ENCODE measurements around the gene M1AP. TPM values are rescaled to one million over a fixed set of nuclear protein-coding genes. Genes with fewer than 3 reads are reported as not detected.

The M1AP gene
- polyA plus RNA-seq, 1 donor from 2014 or later = not detected

DNA sequence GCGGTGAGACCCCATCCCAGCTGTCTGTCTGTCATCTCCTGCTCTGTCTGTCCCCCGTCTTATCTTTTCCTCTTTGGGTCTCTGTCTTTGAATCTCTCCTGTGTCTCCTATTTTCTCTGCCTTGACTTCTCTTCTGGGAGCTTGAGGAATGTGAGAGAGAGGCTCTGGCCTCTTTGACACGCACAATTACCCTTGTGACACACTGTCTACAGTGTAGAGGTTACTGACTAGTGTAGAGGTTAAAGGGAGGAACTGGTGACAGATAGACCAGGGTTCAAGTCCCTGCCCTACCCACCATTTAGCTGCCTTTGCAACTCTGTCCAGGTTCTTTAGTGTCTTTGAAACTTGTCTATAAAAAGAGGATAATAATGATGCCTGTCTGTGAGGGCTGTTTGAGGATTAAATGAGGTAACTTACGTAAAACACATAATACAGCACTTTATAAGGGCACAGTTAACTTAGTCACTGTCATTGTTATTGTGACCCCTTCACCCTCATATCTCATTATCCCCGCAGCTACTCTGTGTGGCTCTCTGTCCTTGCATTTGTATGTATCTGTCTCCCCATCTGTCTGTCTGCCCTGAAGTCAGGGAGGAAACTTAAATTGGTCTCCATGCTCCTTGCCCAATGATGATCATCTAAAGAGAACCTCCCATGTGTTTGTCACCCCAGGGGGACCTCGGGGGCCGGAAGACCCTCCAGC lies 25.8 kb upstream of the M1AP start:
- Mint-ChIP-seq H3K27me3 (no peaks in the 10 kb centered on the region), H3K4me3 (no peak overlapping the region), H3K4me1 (peaks cover 0 to 1% (median 0%) of the 10 kb centered on the region in 3 donors), H3K9me3 (no peaks in the 10 kb centered on the region), H3K36me3 (peaks cover 16% of the 10 kb centered on the region), H3K27ac (no peak overlapping the region)

DNA sequence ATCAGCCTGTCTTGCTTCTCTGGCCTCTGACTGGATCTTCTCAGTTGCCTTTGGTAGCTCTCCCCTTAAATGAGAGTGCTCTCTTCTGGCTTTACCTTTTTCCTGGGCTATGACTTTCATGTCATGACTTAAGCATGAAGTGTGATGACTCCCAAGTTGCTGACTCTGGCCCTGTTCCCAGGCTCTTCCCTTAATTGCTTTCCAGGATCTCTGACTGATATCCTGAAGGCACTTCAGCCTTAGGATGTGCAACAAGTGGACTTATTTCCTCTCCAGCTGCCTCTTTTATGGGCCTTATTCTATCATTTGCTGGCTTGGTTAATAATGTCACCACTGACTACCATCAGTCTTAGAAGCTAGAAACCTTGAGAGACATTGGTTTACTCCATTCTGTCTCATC lies 23.3 kb upstream of the M1AP start:
- peaks cover 0 to 1% (median 0%) of the 10 kb centered on the region in 3 donors for H3K4me1 Mint-ChIP-seq
- H3K4me3 Mint-ChIP-seq = no peak overlapping the region
- H3K9me3 Mint-ChIP-seq = no peaks in the 10 kb centered on the region
- no peaks in the 10 kb centered on the region for H3K27me3 Mint-ChIP-seq
- peaks cover 15% of the 10 kb centered on the region for H3K36me3 Mint-ChIP-seq
- no peak overlapping the region for H3K27ac Mint-ChIP-seq

DNA sequence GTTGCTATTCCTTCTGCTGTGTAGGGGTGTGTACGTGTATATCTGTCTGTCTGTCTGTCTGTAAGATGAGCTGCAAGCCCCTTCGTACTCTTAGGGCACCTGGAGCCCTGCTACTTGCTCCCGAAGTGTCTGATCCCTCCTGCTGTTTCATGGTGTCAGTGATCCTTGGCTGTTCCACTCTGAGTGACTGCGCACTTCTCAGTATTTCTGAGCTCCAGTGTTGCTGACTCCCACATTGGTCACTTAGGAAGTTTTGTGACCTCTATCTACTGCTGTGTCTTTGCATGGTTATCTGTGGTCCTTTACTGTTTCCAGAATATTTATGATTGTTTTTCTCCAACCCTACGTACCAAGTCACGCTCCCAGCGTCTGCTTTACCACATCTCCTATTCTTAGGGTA lies 22.1 kb upstream of the M1AP start:
- no peaks in the 10 kb centered on the region for H3K9me3 Mint-ChIP-seq
- peaks cover 16% of the 10 kb centered on the region for H3K36me3 Mint-ChIP-seq
- H3K27ac Mint-ChIP-seq = no peak overlapping the region
- H3K27me3 Mint-ChIP-seq = no peaks in the 10 kb centered on the region
- H3K4me3 Mint-ChIP-seq = no peak overlapping the region
- no peaks in the 10 kb centered on the region for H3K4me1 Mint-ChIP-seq

DNA sequence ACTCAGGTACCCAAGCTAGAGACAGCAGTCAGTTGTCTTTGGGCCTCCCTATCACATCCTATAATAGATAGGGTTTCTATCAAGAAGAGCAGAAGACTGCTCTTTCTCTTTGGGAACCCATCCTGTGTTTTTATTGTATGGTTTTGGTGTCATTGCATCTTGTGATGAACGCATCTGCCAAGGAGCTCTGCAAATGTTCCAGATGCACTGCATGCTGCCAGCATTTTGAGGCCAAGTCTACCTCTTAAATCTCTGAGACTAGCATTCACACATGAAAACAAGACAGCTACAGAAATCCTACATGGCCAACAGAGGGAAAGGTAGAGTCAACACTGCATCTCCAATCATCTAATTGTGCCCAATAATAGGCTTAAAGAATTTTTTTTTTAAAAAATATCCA lies 20.0 kb upstream of the M1AP start:
- no peak overlapping the region for H3K27ac Mint-ChIP-seq
- peaks cover 12% of the 10 kb centered on the region for H3K36me3 Mint-ChIP-seq
- H3K4me3 Mint-ChIP-seq = no peak overlapping the region
- no peaks in the 10 kb centered on the region for H3K4me1 Mint-ChIP-seq
- no peaks in the 10 kb centered on the region for H3K27me3 Mint-ChIP-seq
- no peaks in the 10 kb centered on the region for H3K9me3 Mint-ChIP-seq

DNA sequence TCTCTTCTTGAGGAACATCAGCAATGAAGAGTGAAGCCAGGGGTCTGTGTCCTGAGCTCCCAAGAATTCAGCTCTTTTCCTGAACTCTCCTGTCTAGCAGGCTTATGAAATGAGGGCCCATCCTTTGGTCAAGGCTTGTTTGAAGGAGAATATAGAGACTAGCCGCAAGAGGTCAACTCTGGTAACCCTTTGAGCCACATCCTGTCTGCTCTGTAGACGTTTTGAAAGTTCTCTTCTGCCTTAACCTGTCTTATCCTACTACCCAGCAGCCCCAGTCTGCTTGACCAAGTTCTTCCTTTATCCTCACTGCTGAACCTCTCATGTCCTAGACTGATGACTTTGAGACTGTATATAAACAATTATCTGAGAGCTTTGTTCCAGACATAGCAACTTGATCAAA lies 11.3 kb upstream of the M1AP start:
- H3K36me3 Mint-ChIP-seq = peaks cover 11% of the 10 kb centered on the region
- H3K27me3 Mint-ChIP-seq = no peaks in the 10 kb centered on the region
- peaks cover 5 to 11% (median 10%) of the 10 kb centered on the region in 3 donors for H3K4me1 Mint-ChIP-seq
- no peaks in the 10 kb centered on the region for H3K9me3 Mint-ChIP-seq
- no peak overlapping the region for H3K4me3 Mint-ChIP-seq
- H3K27ac Mint-ChIP-seq = no peak overlapping the region

DNA sequence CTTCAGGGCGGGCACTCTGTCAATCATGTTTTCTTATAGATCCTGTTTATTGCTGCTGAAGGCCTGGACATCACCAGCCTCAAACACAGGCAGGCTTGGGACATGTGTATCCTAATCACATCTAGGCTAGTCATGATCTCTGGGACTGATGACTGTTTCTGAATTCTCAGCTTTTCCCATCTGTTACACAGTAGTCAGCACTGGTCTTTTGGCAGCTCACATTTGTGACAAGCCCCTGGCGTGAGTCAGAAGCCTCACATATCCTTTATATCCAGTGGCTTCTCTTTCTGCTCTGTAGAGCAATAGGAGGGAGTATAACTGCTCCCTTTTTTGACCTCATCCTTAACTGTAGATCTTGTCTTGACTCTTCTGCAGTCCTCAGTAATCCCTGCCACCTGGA lies 10.4 kb upstream of the M1AP start:
- H3K4me3 Mint-ChIP-seq = peak overlapping the region in 1 of 4 donors; percentile 51
- H3K27me3 Mint-ChIP-seq = no peaks in the 10 kb centered on the region
- H3K4me1 Mint-ChIP-seq = peaks cover 5 to 13% (median 11%) of the 10 kb centered on the region in 3 donors
- H3K36me3 Mint-ChIP-seq = peaks cover 11% of the 10 kb centered on the region
- H3K9me3 Mint-ChIP-seq = no peaks in the 10 kb centered on the region
- no peak overlapping the region for H3K27ac Mint-ChIP-seq

DNA sequence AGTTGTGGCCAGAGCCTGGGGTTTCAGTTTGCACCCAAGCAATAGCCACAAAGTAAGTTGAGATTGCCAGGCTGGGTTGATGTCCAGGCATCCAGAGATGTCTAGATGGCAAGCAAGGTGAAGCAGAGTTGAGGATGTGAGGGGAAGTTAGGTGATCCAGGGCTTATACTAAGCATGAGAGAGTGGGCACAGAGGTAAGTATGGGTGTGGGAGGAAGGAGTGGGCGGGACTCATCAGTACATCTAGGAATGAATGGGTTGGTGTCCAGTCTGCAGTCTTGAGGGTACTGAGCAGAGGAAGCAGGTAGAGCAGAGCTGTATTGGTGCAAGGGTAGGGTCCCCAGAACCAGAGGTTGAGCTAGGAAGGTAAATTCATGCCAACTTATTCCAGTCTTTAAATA lies 7.4 kb upstream of the M1AP start:
- Mint-ChIP-seq H3K27me3 (no peaks in the 10 kb centered on the region), H3K9me3 (no peaks in the 10 kb centered on the region), H3K4me1 (peaks cover 9 to 14% (median 12%) of the 10 kb centered on the region in 3 donors), H3K4me3 (peak overlapping the region; percentile 6 to 99 (median 95)), H3K27ac (peak overlapping the region in 1 of 3 donors; percentile 33), H3K36me3 (peaks cover 11% of the 10 kb centered on the region)

DNA sequence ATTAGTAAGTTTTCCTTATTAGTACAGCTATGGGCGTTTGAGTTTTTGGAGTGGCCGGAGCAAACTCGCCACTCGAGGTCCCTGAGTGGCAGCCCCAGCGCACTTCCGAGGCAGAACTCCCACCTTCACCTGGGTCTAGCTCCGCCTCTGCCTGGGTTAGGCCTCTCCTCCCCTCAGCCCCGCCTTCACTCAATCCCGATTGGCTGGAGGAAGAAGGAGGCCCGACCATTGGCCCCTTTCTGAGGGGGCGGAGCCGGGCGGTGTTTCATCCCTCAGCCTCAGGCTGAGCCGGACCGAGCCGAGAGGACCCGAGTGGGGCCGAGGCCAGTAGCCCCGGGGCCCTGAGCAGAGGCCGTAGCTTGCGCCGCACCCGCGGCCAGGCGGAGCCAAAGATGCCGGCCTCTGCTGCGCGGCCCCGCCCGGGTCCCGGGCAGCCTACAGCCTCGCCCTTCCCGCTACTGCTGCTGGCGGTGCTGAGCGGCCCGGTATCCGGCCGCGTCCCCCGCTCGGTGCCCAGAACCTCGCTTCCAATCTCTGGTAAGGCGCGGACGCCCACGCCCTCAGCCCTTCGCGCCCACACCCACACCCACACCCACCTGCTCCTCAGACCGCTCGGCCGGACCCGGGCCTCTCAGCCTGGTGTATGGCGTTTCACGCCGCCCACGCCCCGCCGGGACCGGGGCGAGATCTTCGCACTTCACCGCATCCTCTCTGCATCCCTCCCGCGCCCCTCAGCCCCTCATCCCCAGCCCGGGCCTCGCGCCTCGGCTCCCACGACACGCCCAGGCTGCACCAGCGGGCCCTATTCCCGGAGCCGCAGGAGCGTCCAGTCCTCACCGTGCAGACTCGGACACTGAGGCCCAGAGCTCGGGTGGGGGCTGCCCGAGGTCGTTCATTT lies 6.1 kb upstream of the M1AP start, which contains the start of gene SEMA4F:
TSS of gene SEMA4F (plus strand) at position 263 of the 898 bp plus-strand sequence. CDS start at position 393, 130 bp downstream.
- Mint-ChIP-seq H3K4me3 (peak within 1 kb of the TSS; percentile 93 to 99 (median 97)), H3K4me1 (peaks cover 9 to 14% (median 12%) of the 10 kb centered on the region in 3 donors), H3K9me3 (no peaks in the 10 kb centered on the region), H3K27me3 (peaks cover 6% of the 10 kb centered on the region), H3K27ac (peak within 1 kb of the TSS; percentile 78 to 96 (median 94)), H3K36me3 (peaks cover 7% of the 10 kb centered on the region)

DNA sequence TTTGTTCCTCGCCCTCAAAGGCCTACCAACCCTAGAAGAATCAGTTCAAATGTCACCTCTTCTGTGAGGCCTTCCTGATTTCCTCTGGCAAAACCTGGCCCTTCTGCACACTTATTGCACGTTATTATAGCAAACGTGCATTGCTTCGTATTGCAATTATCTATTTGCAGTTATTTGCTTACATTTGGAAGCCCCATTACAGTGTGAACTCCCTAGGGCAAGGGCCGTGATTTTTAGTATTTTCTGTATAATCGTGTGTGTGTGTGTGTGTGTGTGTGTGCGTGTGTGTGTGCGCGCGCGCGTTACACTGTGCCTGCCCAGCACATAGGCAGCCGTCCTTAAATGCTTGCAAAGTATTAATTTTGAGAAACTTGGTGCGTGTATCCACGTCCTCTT lies 5.5 kb upstream of the M1AP start:
- Mint-ChIP-seq H3K4me3 (peak overlapping the region; percentile 93 to 99 (median 97)), H3K4me1 (peaks cover 9 to 14% (median 13%) of the 10 kb centered on the region in 3 donors), H3K36me3 (peaks cover 7% of the 10 kb centered on the region), H3K27me3 (peaks cover 9% of the 10 kb centered on the region), H3K27ac (peak overlapping the region; percentile 78 to 96 (median 94)), H3K9me3 (no peaks in the 10 kb centered on the region)

DNA sequence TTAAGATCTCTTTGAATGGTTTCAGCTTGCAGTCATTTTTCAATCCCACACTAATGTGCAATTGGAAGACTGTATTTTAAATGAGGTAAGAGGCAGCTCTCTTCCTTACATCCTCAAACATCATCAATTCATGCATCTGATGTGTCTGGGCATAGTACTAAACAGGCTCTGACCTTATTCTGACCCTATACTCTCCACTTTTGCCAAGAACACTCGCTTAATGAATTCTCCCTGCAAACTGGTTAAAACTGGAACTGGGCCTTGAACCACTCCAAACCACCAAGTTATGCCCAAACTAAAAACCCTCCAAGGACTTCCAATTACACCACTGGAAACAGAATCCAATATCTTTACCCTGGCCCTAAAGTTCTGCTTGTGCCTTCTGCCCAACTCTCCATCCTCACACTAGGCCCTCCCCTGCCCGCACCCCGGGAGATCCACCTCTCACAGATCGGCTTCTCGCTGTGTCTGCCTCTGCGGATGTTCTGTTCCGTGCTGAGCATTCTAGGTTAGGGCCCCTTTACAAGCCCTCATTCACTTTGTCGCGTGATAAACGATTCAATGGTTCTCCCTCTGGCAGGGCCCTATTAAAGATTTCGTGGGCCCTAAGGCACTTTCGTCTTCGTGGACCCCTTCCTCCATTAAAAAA lies 1.2 kb downstream of the M1AP start:
- no peaks in the 10 kb centered on the region for H3K36me3 Mint-ChIP-seq
- H3K27me3 Mint-ChIP-seq = peaks cover 16% of the 10 kb centered on the region
- H3K27ac Mint-ChIP-seq = peak overlapping the region in 1 of 3 donors; percentile 44
- H3K4me3 Mint-ChIP-seq = no peak overlapping the region
- peaks cover 0 to 3% (median 2%) of the 10 kb centered on the region in 3 donors for H3K4me1 Mint-ChIP-seq
- H3K9me3 Mint-ChIP-seq = no peaks in the 10 kb centered on the region

DNA sequence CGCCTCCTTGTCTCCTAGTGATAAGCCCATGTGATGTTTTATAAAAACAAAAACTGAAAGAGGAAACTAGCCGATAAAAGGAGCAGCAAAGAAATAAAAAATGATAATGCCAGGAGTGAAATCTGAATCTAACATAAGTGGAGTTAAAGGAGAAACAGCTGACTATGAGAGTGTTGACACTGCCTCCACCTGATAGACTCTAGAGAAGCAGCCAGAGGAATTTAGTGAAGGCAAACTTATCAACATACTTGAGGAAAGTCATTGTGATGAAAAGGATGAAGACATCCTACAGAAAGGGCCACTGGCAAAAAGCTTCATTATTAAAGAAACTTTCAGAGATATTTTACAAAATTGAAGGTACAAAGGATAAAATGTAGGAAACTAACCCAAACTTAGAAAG lies 1.9 kb downstream of the M1AP start:
- Mint-ChIP-seq H3K36me3 (no peaks in the 10 kb centered on the region), H3K27ac (no peak overlapping the region), H3K27me3 (peaks cover 16% of the 10 kb centered on the region), H3K4me3 (no peak overlapping the region), H3K9me3 (no peaks in the 10 kb centered on the region), H3K4me1 (peaks cover 0 to 3% (median 2%) of the 10 kb centered on the region in 3 donors)

DNA sequence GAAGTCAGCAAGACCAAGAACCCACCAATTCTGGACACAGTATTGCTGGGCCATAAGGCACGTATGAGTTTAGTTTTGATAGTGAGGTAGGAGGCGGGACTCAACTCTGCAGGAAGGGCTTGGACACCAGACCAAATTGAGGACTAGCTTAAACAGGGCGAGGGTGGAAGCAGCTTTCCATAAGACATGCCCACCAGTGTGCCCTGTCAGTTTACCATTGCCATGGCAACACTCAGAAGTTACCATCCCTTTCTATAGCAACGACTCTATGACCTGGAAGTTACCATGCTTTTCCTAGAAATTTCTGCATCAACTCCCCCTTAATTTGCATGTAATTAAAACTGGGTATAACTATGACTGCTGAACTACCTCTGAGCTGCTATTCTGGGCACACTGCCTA lies 2.8 kb downstream of the M1AP start:
- no peak overlapping the region for H3K4me3 Mint-ChIP-seq
- H3K9me3 Mint-ChIP-seq = no peaks in the 10 kb centered on the region
- H3K4me1 Mint-ChIP-seq = peaks cover 0 to 3% (median 2%) of the 10 kb centered on the region in 3 donors
- H3K27me3 Mint-ChIP-seq = peaks cover 20% of the 10 kb centered on the region
- no peak overlapping the region for H3K27ac Mint-ChIP-seq
- no peaks in the 10 kb centered on the region for H3K36me3 Mint-ChIP-seq

DNA sequence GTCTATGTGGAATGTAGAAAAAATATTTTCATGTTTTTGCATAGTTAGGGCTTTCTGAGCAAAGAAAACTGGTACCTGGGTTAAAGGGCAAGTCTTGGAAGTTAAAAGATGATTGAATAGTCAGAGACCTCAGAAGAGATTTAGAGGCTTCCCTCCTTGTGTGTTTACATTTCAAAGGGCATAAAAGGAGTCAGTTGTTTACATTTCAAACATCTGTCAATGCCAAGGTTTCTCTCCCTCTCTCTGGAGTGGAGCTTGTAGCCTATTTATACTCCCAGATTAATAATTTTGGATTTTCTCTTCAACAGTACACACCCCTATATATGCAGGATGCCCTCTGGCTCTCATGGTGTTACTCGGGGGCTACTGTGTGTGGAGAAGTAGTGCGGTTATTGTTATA lies 8.6 kb downstream of the M1AP start:
- H3K4me1 Mint-ChIP-seq = no peaks in the 10 kb centered on the region
- H3K27me3 Mint-ChIP-seq = peaks cover 17% of the 10 kb centered on the region
- H3K9me3 Mint-ChIP-seq = no peaks in the 10 kb centered on the region
- peaks cover 2% of the 10 kb centered on the region for H3K36me3 Mint-ChIP-seq
- no peak overlapping the region for H3K4me3 Mint-ChIP-seq
- H3K27ac Mint-ChIP-seq = no peak overlapping the region

DNA sequence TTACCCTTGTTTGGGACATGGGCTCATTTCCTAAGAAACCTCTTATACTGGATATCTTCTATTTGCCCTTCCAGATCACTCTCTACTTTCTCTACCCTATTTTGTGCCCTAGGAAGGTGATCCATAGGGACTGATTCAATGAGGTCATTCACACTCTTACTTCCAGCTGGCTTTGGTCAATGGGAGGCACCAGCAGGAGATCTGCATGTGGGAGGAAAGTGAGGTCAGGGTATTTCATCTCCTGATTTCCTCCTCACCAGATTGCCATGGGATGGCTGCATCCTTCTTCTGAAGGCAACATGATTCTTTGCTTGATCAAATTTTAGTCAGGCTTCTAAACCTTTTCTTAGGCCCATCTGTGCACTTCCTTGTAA lies 15.2 kb downstream of the M1AP start:
- Mint-ChIP-seq H3K27me3 (peaks cover 4% of the 10 kb centered on the region), H3K4me1 (no peaks in the 10 kb centered on the region), H3K9me3 (peaks cover 0 to 1% (median 0%) of the 10 kb centered on the region in 3 donors), H3K27ac (no peak overlapping the region), H3K4me3 (no peak overlapping the region), H3K36me3 (no peaks in the 10 kb centered on the region)

Measured in IgD-negative memory B cell (primary cell).